Subcutaneous adipose tissue (tissue), 4 donors: Measurements from ENCODE around the gene USP19. TPM values are rescaled to one million over a fixed set of nuclear protein-coding genes. Genes with fewer than 3 reads are reported as not detected.

Source experiments
- total RNA-seq, 4 donors: library from RNA; depleted of rRNA; stranded (reverse); fragments of >200 nt; gene quantifications; one replicate each; pipeline ENCODE4 v1.1.0, GENCODE V29; 2016
- TF ChIP-seq, protein P1 (sequence below): fragments of 450-650 bp; IDR thresholded peaks from one replicate; pipeline ENCODE4 v1.5.1; 2016; ENCODE audit warnings: low read depth, mild to moderate bottlenecking, control low read depth, antibody characterized with exemption, moderate library complexity

The USP19 gene
- total RNA-seq, 4 donors from 2014 or later = 26.4 to 73.8 (median 52.3) TPM

DNA sequence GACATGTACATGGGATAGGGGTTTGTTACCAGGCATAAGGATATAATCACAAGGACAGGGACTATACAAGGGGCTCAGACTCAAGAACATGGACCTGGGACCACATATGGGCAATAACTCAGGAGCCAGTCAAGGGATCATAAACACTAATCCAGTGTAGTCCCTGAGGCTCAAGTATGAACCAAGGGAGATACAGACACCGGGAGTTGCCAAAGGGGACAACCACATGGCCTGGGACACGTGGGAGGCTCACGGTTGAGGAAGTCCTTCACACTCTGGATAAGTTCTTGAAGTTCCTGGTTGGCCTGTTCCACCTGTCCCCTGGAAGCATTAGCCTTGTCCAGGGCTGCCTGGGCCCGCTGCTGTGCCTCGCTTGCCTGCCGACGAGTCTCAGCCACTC, 1.8 kb upstream of the USP19 start:
- TF ChIP-seq, protein P1, sequence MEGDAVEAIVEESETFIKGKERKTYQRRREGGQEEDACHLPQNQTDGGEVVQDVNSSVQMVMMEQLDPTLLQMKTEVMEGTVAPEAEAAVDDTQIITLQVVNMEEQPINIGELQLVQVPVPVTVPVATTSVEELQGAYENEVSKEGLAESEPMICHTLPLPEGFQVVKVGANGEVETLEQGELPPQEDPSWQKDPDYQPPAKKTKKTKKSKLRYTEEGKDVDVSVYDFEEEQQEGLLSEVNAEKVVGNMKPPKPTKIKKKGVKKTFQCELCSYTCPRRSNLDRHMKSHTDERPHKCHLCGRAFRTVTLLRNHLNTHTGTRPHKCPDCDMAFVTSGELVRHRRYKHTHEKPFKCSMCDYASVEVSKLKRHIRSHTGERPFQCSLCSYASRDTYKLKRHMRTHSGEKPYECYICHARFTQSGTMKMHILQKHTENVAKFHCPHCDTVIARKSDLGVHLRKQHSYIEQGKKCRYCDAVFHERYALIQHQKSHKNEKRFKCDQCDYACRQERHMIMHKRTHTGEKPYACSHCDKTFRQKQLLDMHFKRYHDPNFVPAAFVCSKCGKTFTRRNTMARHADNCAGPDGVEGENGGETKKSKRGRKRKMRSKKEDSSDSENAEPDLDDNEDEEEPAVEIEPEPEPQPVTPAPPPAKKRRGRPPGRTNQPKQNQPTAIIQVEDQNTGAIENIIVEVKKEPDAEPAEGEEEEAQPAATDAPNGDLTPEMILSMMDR = no peak

DNA sequence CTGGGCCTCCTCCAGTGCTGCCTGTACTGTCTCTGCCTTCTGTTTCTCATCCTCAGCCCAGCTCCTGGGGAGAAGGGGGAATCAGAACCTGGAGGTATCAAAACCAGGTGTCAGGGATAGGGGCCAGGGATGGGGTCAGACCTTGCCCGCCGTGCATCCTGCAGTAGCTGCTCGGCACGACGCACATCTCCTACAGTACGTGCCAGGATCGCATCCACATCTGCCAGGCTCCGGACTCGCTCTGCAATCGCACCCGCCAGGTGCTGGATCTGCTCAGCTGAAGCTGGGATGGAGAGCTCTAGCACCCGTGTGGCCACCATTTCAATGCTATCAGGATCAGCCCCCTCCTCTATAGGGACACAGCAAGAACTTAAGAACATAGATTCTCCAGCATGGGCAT, 1.4 kb upstream of the USP19 start:
- TF ChIP-seq, protein P1 = no peak

DNA sequence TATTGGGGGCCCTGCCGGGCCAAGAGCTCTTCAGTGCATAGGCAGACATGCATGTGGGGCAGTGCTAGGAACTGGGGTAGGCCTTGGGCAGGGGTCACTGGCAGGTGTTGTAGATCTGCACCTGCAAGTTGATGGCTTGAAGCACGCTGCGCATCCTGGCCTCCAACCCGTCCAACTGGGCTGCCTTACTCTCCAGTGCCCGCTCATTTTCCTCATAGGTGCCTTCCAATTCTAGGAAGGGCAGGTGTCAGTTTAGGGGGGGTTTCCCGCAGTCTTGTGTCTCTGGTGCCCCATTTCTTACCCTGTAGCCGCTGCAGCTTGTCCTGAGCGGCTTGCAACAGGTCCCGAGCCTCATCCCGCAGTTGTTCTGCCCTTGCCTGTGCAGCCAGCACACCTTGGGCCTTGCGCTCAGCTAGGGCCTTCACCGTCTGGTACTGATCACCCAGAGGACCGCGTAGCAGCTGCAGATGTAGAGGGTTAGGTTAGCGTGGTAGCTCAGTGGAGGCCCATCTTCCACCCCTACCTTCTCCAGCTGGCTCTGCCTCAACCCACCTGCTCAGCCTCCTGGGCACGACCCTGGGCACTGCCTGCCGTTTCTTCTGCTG, 611 bp upstream of the USP19 start:
- TF ChIP-seq, protein P1 = no peak

DNA sequence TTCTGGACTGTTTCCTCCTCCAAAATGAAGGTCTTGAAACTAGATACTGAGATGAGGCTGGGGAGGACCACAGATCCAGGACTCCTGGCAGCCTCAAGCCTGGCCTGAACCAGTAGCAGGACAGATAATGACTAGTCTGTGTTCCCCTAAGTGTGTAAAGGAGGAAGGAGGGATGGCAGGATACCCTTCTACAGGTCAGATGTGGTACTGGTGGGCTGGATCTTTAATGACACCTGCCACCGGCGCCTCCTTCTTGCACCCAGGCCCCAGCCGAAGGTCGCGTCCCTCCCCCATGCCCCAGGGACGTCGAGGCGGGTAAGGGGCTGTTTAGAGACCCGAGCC, 556 bp downstream of the USP19 start:
- TF ChIP-seq, protein P1 = no peak

DNA sequence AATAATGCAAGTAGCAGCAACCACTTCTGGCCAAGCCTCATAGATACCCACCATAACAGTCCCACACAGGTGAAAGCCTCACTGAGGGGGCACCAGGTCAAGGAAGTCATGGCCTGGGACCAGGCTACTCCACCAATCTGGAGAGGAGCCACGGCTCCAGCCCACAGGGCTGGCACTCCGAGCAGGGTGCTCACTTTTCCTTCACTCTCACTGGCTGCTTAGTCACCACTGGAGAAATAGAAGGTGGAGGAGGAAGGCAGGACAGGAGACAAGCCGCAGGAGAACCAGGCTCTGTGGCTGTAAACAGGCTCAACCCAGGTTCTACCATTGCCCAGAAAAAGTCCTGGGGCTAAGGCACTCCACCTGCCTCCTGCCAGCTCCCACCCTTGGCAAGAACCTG, 1.2 kb downstream of the USP19 start:
- TF ChIP-seq, protein P1 = no peak

DNA sequence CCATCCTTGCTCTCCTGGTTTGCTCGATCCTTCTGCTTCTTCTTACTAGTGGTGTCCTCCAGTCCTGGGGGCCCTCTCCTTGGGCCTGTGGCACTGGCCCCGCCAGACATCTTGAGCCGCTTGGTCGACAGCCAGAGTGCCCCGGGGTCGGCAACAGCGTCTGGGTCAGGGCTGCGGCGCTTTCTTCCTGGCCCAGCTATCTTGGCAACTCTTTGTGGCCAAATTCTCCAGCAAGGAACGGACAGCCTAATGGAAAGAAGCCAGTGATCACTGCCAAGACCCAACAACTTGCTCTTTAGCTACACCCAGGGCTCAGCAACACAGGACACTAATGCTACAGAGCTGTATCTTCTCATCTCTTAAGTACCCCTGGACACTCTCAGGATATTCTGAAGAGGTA, 1.6 kb downstream of the USP19 start:
- TF ChIP-seq, protein P1 = no peak

DNA sequence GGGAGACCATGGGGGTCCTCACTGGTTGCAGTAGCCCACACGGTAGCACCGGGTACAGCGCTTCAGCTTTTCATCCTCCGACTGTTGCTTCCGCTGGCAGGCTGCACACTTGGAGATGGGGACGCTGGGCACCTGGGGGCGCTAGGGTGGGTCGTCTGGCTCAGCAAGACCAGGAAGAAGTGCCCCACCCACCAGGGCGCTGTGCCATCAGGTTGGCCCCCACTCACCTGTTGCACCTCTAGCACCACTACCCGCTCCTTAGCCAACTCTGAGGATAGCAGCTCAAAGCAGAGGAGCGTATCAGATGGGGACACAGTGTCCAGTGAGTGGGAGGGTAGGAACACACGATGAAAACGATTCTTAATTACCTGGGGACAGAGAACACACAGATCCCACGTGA, 8.4 kb downstream of the USP19 start:
- TF ChIP-seq, protein P1 = no peak
